Measurements from ENCODE around the gene C3orf52.
A peak's percentile ranks its signal among the peaks of the same experiment; 100 is the strongest.
"Not testable (repeated sequence)": the region's sequence is repeated elsewhere in the genome, so short reads cannot be mapped to it uniquely, and the experiment has no call there.

Gene C3orf52

GRCh38 chr3:112086076-112086854, at the start of gene C3orf52:
Gene C3orf52 (plus strand): TSS chr3:112086389. CDS start chr3:112086408, 19 bp downstream.
- DNase-seq (ENCODE audit: low spot score): peak; percentile 3

- DNase-seq (ENCODE audit: low spot score): not testable (repeated sequence)
These were observed 49.0 kb upstream of the C3orf52 start for GRCh38 chr3:112037194-112037593.

- no peak for DNase-seq (ENCODE audit: low spot score)
These were observed 47.3 kb upstream of the C3orf52 start for GRCh38 chr3:112038863-112039262.

GRCh38 chr3:112041321-112041720, 44.9 kb upstream of the C3orf52 start:
- DNase-seq (ENCODE audit: low spot score): no peak

- DNase-seq (ENCODE audit: low spot score): no peak
These were observed 43.3 kb upstream of the C3orf52 start for GRCh38 chr3:112042842-112043280.

- DNase-seq (ENCODE audit: low spot score): peak; percentile 49
These were observed 42.5 kb upstream of the C3orf52 start for GRCh38 chr3:112043621-112044201.

GRCh38 chr3:112046599-112046998, 39.6 kb upstream of the C3orf52 start:
- DNase-seq (ENCODE audit: low spot score): no peak

GRCh38 chr3:112047264-112047663, 38.9 kb upstream of the C3orf52 start:
- DNase-seq (ENCODE audit: low spot score): no peak

GRCh38 chr3:112048911-112049310, 37.3 kb upstream of the C3orf52 start:
- no peak for DNase-seq (ENCODE audit: low spot score)

- DNase-seq (ENCODE audit: low spot score): no peak
These were observed 33.0 kb upstream of the C3orf52 start for GRCh38 chr3:112053229-112053628.

GRCh38 chr3:112056451-112056929, 29.7 kb upstream of the C3orf52 start:
- DNase-seq (ENCODE audit: low spot score): no peak

- DNase-seq (ENCODE audit: low spot score): no peak
These were observed 26.7 kb upstream of the C3orf52 start for GRCh38 chr3:112059497-112059896.

- DNase-seq (ENCODE audit: low spot score): no peak
These were observed 25.0 kb upstream of the C3orf52 start for GRCh38 chr3:112061152-112061551.

GRCh38 chr3:112072387-112073060, 13.7 kb upstream of the C3orf52 start:
- DNase-seq (ENCODE audit: low spot score): not testable (repeated sequence)

- DNase-seq (ENCODE audit: low spot score): no peak
These were observed 12.2 kb upstream of the C3orf52 start for GRCh38 chr3:112074006-112074405.

GRCh38 chr3:112074616-112075497, 11.3 kb upstream of the C3orf52 start:
- no peak for DNase-seq (ENCODE audit: low spot score)

GRCh38 chr3:112078125-112079083, 7.8 kb upstream of the C3orf52 start:
- no peak for DNase-seq (ENCODE audit: low spot score)

GRCh38 chr3:112083239-112083638, 3.0 kb upstream of the C3orf52 start:
- DNase-seq (ENCODE audit: low spot score): no peak

GRCh38 chr3:112084980-112085705, 1.0 kb upstream of the C3orf52 start:
- no peak for DNase-seq (ENCODE audit: low spot score)

- no peak for DNase-seq (ENCODE audit: low spot score)
These were observed 484 bp upstream of the C3orf52 start for GRCh38 chr3:112085735-112086075.
